GM23248 (cell line): ENCODE results near the gene MYO3A.

Experiments
- EZH2 ChIP-seq: fragments of 200-600 bp; sonication (generic); IDR thresholded peaks from 2 replicates; pipeline ENCODE4 v1.6.1; 2018; ENCODE audit warnings: antibody characterized with exemption, mild to moderate bottlenecking; ENCODE audit not compliant: insufficient read depth, poor library complexity, severe bottlenecking
- EZH2phosphoT487 ChIP-seq: fragments of 200-600 bp; sonication (generic); IDR thresholded peaks from 2 replicates; pipeline ENCODE4 v1.6.1; 2018; ENCODE audit warnings: antibody characterized with exemption, moderate library complexity, mild to moderate bottlenecking, low read depth; ENCODE audit not compliant: insufficient read depth

DNA sequence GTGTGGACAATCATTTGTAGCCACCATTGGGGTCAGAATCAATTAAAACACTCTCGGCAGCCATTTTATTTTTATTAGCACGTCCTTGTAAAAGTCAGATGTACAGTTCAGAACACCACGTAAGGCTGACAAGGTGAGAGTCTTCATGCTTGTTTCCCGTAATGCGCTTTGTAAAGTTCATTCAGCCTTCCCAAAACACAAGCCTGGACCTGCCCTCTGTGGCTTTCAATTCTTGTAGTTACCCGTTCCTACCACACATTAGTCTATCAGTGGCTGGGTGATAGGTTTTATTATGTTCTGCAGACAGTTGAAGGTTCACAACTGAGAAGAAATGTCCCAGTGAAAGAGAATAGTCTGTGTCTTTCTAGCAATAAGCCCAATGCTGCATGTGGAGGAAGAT is 317.9 kb downstream of the MYO3A start:
- TF ChIP-seq EZH2phosphoT487 (no peak), EZH2 (no peak)
